Measurements from ENCODE around the gene TFPI. TPM values are rescaled to one million over a fixed set of nuclear protein-coding genes. Genes with fewer than 3 reads are reported as not detected.

TFPI gene
- total RNA-seq, 1 experiment from 2014 or later = 16.0 TPM

DNA sequence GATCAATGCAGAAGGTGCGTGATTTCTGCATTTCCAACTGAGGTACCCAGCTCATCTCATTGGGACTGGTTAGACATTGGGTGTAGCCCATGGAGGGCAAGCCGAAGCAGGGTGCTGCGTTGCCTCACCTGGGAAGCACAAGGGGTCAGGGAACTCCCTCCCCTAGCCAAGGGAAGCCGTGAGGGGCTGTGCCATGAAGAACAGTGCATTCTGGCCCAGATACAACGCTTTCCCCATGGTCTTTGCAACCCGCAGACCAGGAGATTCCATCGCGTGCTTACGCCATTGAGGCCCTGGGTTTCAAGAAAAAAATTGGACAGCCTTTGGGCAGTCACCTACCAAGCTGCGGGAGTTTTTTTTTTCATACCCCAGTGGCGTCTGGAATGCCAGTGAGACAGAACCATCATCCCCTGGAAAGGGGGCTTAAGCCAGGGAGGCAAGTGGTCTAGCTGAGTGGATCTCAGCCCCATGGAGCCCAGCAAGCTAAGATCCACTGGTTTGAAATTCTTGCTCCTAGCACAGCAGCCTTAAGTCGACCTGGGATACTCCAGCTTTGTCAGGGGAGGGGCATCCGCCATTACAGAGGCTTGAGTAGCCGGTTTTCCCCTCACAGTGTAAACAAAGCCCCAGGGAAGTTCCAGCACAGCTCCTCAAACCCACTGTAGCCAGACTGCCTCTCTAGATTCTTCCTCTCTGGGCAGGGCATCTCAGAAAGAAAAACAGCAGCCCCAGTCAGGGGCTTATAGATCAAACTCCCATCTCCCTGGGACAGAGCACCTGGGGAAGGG lies 21.7 kb downstream of the TFPI start:
- ATAC-seq (no peak), DNase-seq (no peak)
- H3K27ac ChIP-seq (ENCODE audit: low read length) = no peak overlapping the region
- ChIA-PET CTCF (no interaction called here), POLR2A (ENCODE audit: unreplicated experiment) (no interaction called here)
- no peaks in the 10 kb centered on the region for H3K9me2 ChIP-seq (replicated peaks; ENCODE audit: low read length)
- no peak overlapping the region for H3K4me2 ChIP-seq (ENCODE audit: low read length)
- BruUV-seq (replicated peaks) = no TSS peak
- intact Hi-C loops (cut with micrococcal nuclease) = no loop called here
- H3K9ac ChIP-seq (ENCODE audit: low read length) = no peak overlapping the region
- H3K79me2 ChIP-seq (ENCODE audit: low read length) = no peaks in the 10 kb centered on the region
- peaks cover 36% of the 10 kb centered on the region for H3K4me1 ChIP-seq (ENCODE audit: insufficient read depth, low read length)
- peaks cover 17% of the 10 kb centered on the region for H3F3A ChIP-seq (ENCODE audit: low read length, unreplicated experiment)
- H3K4me3 ChIP-seq (ENCODE audit: low read length) = no peak overlapping the region
- TF ChIP-seq CTCF (conservative IDR thresholded peaks at IDR 0.05; ENCODE audit: low read depth, low read length) (no peak), EZH2 (IDR thresholded peaks at IDR 0.05; ENCODE audit: low read length, unreplicated experiment) (no peak), EZH2phosphoT487 (IDR thresholded peaks at IDR 0.05; ENCODE audit: borderline replicate concordance, low read length) (no peak)
- H4K20me1 ChIP-seq (ENCODE audit: low read length) = no peaks in the 10 kb centered on the region
- no peaks in the 10 kb centered on the region for H3K27me3 ChIP-seq (ENCODE audit: low read length)
- H3K36me3 ChIP-seq (ENCODE audit: low read depth, low read length) = no peaks in the 10 kb centered on the region
- no peaks in the 10 kb centered on the region for H3K9me3 ChIP-seq (ENCODE audit: low read length)
- H2AFZ ChIP-seq (ENCODE audit: low read length) = no peak overlapping the region

- peak; percentile 78 for ATAC-seq
- H3K4me1 ChIP-seq (ENCODE audit: insufficient read depth, low read length) = peaks cover 52% of the 10 kb centered on the region
- H3K27me3 ChIP-seq (ENCODE audit: low read length) = no peaks in the 10 kb centered on the region
- ChIA-PET CTCF (interaction anchor here (0.5 to 0.7 kb wide), 2 partner anchors 29 to 30 kb away, joined by 3 to 6 read pairs; no protein-coding TSS in a partner anchor), POLR2A (ENCODE audit: unreplicated experiment) (no interaction called here)
- peak overlapping the region; percentile 3; the same call in 1 of the 2 replicates for H3K4me3 ChIP-seq (ENCODE audit: low read length)
- peak overlapping the region; percentile 78 for H3K9ac ChIP-seq (ENCODE audit: low read length)
- DNase-seq = peak; percentile 89
- peak overlapping the region; percentile 96 for H3K27ac ChIP-seq (ENCODE audit: low read length)
- H3K36me3 ChIP-seq (ENCODE audit: low read depth, low read length) = no peaks in the 10 kb centered on the region
- no peaks in the 10 kb centered on the region for H3K79me2 ChIP-seq (ENCODE audit: low read length)
- H2AFZ ChIP-seq (ENCODE audit: low read length) = no peak overlapping the region
- H3K9me3 ChIP-seq (ENCODE audit: low read length) = no peaks in the 10 kb centered on the region
- H4K20me1 ChIP-seq (ENCODE audit: low read length) = no peaks in the 10 kb centered on the region
- TSS peak; percentile 36 for BruUV-seq (replicated peaks)
- TF ChIP-seq EZH2phosphoT487 (IDR thresholded peaks at IDR 0.05; ENCODE audit: borderline replicate concordance, low read length) (no peak), EZH2 (IDR thresholded peaks at IDR 0.05; ENCODE audit: low read length, unreplicated experiment) (no peak), CTCF (conservative IDR thresholded peaks at IDR 0.05; ENCODE audit: low read depth, low read length) (no peak)
- peaks cover 17% of the 10 kb centered on the region for H3F3A ChIP-seq (ENCODE audit: low read length, unreplicated experiment)
- no peaks in the 10 kb centered on the region for H3K9me2 ChIP-seq (replicated peaks; ENCODE audit: low read length)
- peak overlapping the region; percentile 30 for H3K4me2 ChIP-seq (ENCODE audit: low read length)
- intact Hi-C loops (cut with micrococcal nuclease) = loop anchor here (1.0 kb wide), 4 partner anchors 11 to 50 kb away; no protein-coding TSS in a partner anchor
These were observed 24.1 kb downstream of the TFPI start for GRCh38 chr2:187529977-187530721.

All from PC-3 (cell line).